ENCODE data around the gene MAD1L1.

DNA sequence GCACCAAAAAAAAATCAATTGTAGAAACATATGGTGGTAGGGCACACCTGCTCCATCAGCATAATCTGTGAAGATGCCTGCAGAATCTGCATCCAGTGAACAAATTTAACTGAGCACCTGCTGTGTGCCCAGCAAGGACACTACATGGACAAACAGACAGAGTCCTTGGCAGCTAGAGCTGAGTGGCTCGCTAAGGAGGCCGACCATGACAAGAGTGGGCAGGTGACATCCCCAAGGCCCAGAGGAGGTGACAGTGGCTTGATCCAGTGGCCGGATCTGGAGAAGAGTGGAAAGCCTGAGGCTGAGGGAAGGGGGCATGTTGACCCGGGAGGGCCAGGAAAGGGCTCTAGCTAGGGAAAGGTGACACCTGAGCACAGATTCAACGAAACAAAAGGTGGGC lies 68.1 kb downstream of the MAD1L1 start:
- TF ChIP-seq EZH2 (IDR thresholded peaks at IDR 0.05; ENCODE audit: borderline replicate concordance, low read depth, low read length, poor library complexity, severe bottlenecking): no peak
- TF ChIP-seq, protein P1, sequence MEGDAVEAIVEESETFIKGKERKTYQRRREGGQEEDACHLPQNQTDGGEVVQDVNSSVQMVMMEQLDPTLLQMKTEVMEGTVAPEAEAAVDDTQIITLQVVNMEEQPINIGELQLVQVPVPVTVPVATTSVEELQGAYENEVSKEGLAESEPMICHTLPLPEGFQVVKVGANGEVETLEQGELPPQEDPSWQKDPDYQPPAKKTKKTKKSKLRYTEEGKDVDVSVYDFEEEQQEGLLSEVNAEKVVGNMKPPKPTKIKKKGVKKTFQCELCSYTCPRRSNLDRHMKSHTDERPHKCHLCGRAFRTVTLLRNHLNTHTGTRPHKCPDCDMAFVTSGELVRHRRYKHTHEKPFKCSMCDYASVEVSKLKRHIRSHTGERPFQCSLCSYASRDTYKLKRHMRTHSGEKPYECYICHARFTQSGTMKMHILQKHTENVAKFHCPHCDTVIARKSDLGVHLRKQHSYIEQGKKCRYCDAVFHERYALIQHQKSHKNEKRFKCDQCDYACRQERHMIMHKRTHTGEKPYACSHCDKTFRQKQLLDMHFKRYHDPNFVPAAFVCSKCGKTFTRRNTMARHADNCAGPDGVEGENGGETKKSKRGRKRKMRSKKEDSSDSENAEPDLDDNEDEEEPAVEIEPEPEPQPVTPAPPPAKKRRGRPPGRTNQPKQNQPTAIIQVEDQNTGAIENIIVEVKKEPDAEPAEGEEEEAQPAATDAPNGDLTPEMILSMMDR (conservative IDR thresholded peaks at IDR 0.05; ENCODE audit: low read depth, low read length): no peak
